AG04450 (cell line): ENCODE measurements around the gene CHIT1. TPM values are rescaled to one million over a fixed set of nuclear protein-coding genes. Genes with fewer than 3 reads are reported as not detected.

ENCODE experiments used
- CTCF ChIA-PET: fragments of 300-600, 350-600 bp; formaldehyde crosslinking; extraction: SDS; loops from one replicate; lab custom pipeline; 2022; ENCODE audit warnings: antibody characterized with exemption, inconsistent platforms; lab: Charles Lee
- POLR2A ChIA-PET: fragments of 350-600 bp; formaldehyde crosslinking; extraction: SDS; loops from one replicate; lab custom pipeline; 2021; ENCODE audit warnings: antibody characterized with exemption, inconsistent platforms; lab: Yijun Ruan, JAX
- DNase-seq: peaks from one replicate; pipeline ENCODE4 v3.0.0-alpha.2; 2011; ENCODE audit warnings: low read depth, low spot score
- H3K27ac ChIP-seq: one replicate; pipeline ENCODE4 v1.5.1; 2012; ENCODE audit warnings: low read depth, low read length, control low read depth
- H3K27me3 ChIP-seq: one replicate; pipeline ENCODE4 v1.6.0; 2012; ENCODE audit warnings: low read length; ENCODE audit not compliant: control insufficient read depth, insufficient read depth
- H3K4me3 ChIP-seq: 2 replicates; pipeline ENCODE4 v1.5.1; 2011; ENCODE audit warnings: mild to moderate bottlenecking, low read depth, low read length, control low read depth
- H3K9me3 ChIP-seq: 2 replicates; pipeline ENCODE4 v1.5.1; 2012; ENCODE audit warnings: low read length; ENCODE audit not compliant: control insufficient read depth, insufficient read depth
- polyA plus RNA-seq: library from polyadenylated mRNA; depleted of rRNA; stranded (reverse); fragments of >200 nt; gene quantifications from 2 replicates; pipeline ENCODE4 v1.2.3, GENCODE V29; 2011
- TF ChIP-seq, protein P1 (sequence below): IDR thresholded peaks from 2 replicates; pipeline ENCODE4 v1.5.1; 2011; ENCODE audit warnings: low read depth, low read length, control low read depth, inconsistent platforms

Gene CHIT1
- polyA plus RNA-seq, 1 experiment = not detected

DNA sequence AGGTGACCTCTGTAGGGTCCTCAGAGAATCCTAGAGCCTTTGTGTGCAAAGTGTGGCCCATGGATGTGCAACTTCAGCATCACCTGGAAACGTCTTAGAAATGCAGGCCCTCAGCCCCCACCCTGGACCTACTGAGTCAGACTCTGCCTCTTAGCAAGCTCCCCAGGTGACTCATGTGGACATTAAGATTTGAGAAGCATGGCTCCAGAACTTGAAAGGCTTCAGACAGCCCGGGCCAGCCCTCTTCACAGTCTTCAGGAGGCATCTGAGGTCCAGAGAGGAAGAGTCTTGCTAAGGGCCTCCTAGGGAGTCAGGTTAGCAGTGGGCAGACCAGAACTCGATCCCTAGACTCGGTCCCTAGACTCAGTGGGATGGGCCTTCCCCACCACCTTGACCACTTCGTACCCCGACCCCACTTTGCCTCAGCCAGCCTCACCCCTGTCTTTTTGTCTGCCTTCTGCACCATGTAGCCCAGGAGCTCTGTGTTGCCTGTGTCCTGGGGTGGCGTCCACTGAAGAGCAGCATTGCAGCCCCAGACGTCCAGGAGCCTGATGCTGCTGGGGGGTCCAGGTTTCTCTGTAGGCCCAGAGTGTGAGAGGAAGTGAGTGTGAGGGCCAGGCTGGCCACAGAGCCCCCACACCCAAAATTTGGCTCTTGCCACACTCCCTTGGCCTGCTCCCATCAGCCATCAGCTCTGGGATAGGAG lies 58.7 kb downstream of the CHIT1 start:
- POLR2A ChIA-PET = no interaction called here
- TF ChIP-seq, protein P1, sequence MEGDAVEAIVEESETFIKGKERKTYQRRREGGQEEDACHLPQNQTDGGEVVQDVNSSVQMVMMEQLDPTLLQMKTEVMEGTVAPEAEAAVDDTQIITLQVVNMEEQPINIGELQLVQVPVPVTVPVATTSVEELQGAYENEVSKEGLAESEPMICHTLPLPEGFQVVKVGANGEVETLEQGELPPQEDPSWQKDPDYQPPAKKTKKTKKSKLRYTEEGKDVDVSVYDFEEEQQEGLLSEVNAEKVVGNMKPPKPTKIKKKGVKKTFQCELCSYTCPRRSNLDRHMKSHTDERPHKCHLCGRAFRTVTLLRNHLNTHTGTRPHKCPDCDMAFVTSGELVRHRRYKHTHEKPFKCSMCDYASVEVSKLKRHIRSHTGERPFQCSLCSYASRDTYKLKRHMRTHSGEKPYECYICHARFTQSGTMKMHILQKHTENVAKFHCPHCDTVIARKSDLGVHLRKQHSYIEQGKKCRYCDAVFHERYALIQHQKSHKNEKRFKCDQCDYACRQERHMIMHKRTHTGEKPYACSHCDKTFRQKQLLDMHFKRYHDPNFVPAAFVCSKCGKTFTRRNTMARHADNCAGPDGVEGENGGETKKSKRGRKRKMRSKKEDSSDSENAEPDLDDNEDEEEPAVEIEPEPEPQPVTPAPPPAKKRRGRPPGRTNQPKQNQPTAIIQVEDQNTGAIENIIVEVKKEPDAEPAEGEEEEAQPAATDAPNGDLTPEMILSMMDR = no peak
- Histone ChIP-seq H3K4me3 (no peak overlapping the region), H3K9me3 (peaks cover 5% of the 10 kb centered on the region; the same call in 1 of the 2 replicates), H3K27ac (no peak overlapping the region), H3K27me3 (peaks cover 11% of the 10 kb centered on the region)
- CTCF ChIA-PET = interaction anchor here (0.7 to 4.1 kb wide), 7 partner anchors 9 to 131 kb away, joined by 3 to 35 read pairs (median 7); partner anchors contain the start of gene ADORA1
- no peak for DNase-seq

DNA sequence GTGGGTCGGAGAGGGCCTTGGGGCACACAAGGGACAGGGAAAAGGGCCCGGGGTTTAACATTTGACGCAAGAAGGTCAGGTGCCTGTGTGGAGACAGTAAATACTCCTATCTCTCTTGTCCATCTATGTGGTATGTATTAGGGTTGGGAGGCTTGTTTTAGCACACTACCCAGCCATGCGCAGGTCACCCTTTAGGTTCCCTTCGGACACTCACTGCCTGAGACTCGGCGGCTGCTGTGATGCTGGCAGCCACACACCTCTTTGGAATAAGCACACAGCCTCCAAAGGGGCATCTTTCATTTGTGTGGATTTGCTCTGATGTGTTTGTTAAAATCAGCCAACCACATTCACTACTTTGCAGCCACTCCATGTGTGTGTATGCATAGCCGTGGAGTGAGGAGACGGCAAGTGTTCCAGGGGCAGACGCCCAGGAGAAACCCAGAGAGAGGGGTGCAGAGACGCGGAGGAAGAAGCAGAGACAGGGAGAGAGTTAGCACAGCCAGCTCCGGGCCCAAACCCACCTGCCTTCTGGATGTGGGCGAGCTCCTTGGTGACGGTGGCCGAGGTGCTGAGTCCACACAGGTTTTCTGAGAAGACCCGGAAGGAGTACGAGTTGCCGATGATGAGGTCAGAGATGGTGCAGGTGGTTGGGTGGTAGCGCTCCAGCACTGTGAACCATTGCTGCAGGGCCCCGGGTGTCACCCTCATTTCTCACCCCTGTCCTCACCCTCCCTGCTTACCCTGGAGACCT lies 59.5 kb downstream of the CHIT1 start:
- no peak for DNase-seq
- no peak overlapping the region for H3K27ac ChIP-seq
- CTCF ChIA-PET = interaction anchor here (4.1 kb wide), 1 partner anchor 51 kb away, joined by 35 read pairs; no protein-coding TSS in a partner anchor

DNA sequence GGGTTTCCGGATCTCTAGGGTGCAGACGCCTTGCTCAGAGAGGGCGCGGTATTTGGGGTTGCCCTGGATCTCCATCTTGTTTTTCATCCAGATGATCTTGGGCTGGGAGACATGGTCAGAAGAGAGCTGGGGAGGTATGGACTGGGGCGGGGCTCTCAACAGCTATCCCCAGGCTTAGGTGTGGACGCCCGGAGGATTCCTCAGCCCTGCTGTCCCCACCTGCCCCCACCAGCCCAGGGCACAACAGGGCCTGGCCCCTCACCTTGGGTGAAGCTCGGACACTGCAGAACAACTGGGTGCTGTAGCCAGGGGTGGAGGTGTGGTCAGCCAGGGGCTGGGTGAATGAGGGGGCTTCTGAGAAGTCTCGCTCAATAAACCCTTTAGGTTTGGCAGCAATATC lies 60.5 kb downstream of the CHIT1 start:
- TF ChIP-seq, protein P1 = no peak
- ChIA-PET POLR2A (no interaction called here), CTCF (interaction anchor here (1.0 kb wide), 2 partner anchors 51 to 130 kb away, joined by 3 to 4 read pairs; no protein-coding TSS in a partner anchor)

More for the DNA sequence above, 59.5 kb downstream of the CHIT1 start:
- TF ChIP-seq, protein P1 = no peak
- Histone ChIP-seq H3K27me3 (peaks cover 16% of the 10 kb centered on the region), H3K9me3 (peaks cover 5% of the 10 kb centered on the region; the same call in 1 of the 2 replicates), H3K4me3 (no peak overlapping the region)
- POLR2A ChIA-PET = no interaction called here

DNA sequence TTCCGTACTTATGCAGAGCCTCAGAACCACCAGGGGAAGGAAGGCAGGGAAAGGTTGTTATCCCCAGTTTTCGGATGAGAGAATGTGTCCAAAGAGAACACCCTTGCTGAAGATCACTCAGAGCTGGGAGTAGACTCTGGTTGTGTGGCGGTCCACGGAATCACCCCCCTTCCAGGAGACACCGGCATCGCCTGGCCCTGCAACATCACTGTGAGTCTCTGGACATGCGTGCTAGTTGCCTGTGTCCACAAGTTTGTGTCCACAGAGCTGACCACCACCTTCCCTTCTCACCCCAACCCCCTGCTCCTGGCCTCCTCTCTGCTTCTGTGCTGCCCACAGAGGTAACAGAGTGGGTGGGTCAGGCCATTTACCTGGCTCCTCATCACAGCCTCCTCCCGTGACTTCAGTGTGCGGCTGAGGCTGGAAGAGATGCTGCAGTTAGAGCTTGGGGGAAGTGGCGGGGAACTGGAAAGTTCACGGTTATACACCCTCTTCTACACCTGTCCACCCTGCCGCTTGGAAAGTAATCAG lies 61.2 kb downstream of the CHIT1 start:
- Histone ChIP-seq H3K27ac (peak overlapping the region; percentile 2), H3K4me3 (no peak overlapping the region), H3K27me3 (peaks cover 18% of the 10 kb centered on the region), H3K9me3 (peaks cover 5% of the 10 kb centered on the region; the same call in 1 of the 2 replicates)
- ChIA-PET POLR2A (no interaction called here), CTCF (interaction anchor here (1.0 kb wide), 2 partner anchors 50 to 129 kb away, joined by 3 to 4 read pairs; no protein-coding TSS in a partner anchor)
- no peak for DNase-seq
- TF ChIP-seq, protein P1 = no peak

More for the DNA sequence above, 60.5 kb downstream of the CHIT1 start:
- Histone ChIP-seq H3K27ac (no peak overlapping the region), H3K4me3 (no peak overlapping the region), H3K9me3 (peaks cover 5% of the 10 kb centered on the region; the same call in 1 of the 2 replicates), H3K27me3 (peaks cover 16% of the 10 kb centered on the region)
- DNase-seq = no peak
